NT2/D1 (cell line): Measurements from ENCODE around the gene CTNNA2.

ENCODE experiments used
- SUZ12 ChIP-seq: IDR thresholded peaks from 2 replicates; pipeline ENCODE4 v1.6.1; 2011; ENCODE audit not compliant: insufficient read length, insufficient read depth; ENCODE audit errors: extremely low read depth
- YY1 ChIP-seq: IDR thresholded peaks from 2 replicates; pipeline ENCODE4 v1.6.1; 2011; ENCODE audit not compliant: insufficient read length, insufficient read depth
- ZNF274 ChIP-seq: IDR thresholded peaks from 2 replicates; pipeline ENCODE4 v1.6.1; 2011; ENCODE audit warnings: mild to moderate bottlenecking, low read depth, low read length

DNA sequence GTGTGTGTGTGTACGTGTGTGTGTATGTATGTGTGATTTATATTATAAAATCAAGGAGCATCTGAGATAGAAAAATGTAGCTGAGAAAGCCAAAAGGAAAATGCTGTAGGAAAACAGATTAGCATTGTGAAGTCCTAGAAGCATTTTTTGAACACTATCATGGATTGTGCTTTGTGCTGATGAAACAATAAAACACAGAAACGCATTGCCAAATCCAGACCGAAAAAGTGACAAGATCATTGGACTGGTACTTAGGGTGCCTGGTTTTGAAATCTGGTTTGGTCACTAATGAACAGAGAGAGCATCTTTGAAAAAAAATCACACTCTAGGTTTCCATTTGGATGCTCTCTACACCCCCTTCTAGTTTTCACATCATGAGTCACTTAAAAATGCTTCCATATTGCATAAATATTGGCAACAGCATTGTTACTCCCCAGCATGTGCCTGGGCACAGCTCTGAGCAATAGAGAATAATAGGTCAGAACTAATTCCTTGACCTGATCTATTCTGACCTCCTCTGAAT, 1006.3 kb downstream of the CTNNA2 start:
- TF ChIP-seq SUZ12 (no peak), ZNF274 (no peak), YY1 (no peak)
